Transverse colon (tissue), 4 donors: ENCODE data around the gene NTN3.

Experiments used
- CTCF ChIP-seq, 5 experiments: fragments of 200-600 bp in 3 of 5; fragments of 450-650 bp in 2 of 5; sonication (generic) in 3 of 5; IDR thresholded peaks; 1 replicate in 2 of 5; 2 replicates in 3 of 5; pipeline ENCODE4 v1.5.1; 2016 to 2017; ENCODE audit warnings: antibody characterized with exemption in 5 of 5, inconsistent platforms in 3 of 5, mild to moderate bottlenecking in 2 of 5, moderate library complexity in 1 of 5
- EP300 ChIP-seq: sonication (generic); formaldehyde crosslinking; IDR thresholded peaks from one replicate; pipeline ENCODE4 v1.6.1; 2017; ENCODE audit warnings: antibody characterized with exemption, low read depth
- POLR2A ChIP-seq: fragments of 450-650 bp; IDR thresholded peaks from one replicate; pipeline ENCODE4 v1.6.1; 2016; ENCODE audit warnings: antibody characterized with exemption, mild to moderate bottlenecking, moderate library complexity
- POLR2AphosphoS5 ChIP-seq, 3 donors: sonication (generic); formaldehyde crosslinking; IDR thresholded peaks; one replicate each; pipeline ENCODE4 v1.6.1; 2016; ENCODE audit warnings: antibody characterized with exemption in 3 of 3

GRCh38 chr16:2483939-2484897, 13.1 kb downstream of the NTN3 start:
- TF ChIP-seq CTCF (IDR thresholded peaks at IDR 0.05) (no peak), POLR2A (no peak), EP300 (no peak), POLR2AphosphoS5 (IDR thresholded peaks at IDR 0.05) (no peak)
